Hepatocyte (in vitro differentiated cells): ENCODE measurements around the gene MCAM. TPM values are rescaled to one million over a fixed set of nuclear protein-coding genes. Genes with fewer than 3 reads are reported as not detected.

Experiments
- DNase-seq: peaks from one replicate; pipeline ENCODE4 v3.0.0-alpha.2; 2016; ENCODE audit warnings: low spot score
- H2AFZ ChIP-seq: fragments of 200-600 bp; sonication (generic); 2 replicates; pipeline ENCODE4 v1.6.0; 2016; ENCODE audit warnings: antibody characterized with exemption, mild to moderate bottlenecking
- H3K27ac ChIP-seq: fragments of 200-600 bp; sonication (generic); 2 replicates; pipeline ENCODE4 v1.5.1; 2016; ENCODE audit warnings: mild to moderate bottlenecking
- H3K27me3 ChIP-seq: fragments of 200-600 bp; sonication (generic); 2 replicates; pipeline ENCODE4 v1.6.1; 2016
- H3K36me3 ChIP-seq: fragments of 200-600 bp; sonication (generic); replicated peaks from 2 replicates; pipeline ENCODE4 v1.5.1; 2016; ENCODE audit warnings: low read depth; ENCODE audit not compliant: insufficient read depth
- H3K4me1 ChIP-seq: fragments of 200-600 bp; sonication (generic); 2 replicates; pipeline ENCODE4 v1.5.1; 2016; ENCODE audit warnings: mild to moderate bottlenecking, moderate library complexity; ENCODE audit not compliant: insufficient read depth
- H3K4me2 ChIP-seq: fragments of 200-600 bp; sonication (generic); 2 replicates; pipeline ENCODE4 v1.6.0; 2016
- H3K4me3 ChIP-seq: fragments of 200-600 bp; sonication (generic); 2 replicates; pipeline ENCODE4 v1.5.1; 2016; ENCODE audit warnings: mild to moderate bottlenecking
- H3K79me2 ChIP-seq: fragments of 200-600 bp; sonication (generic); 2 replicates; pipeline ENCODE4 v1.6.0; 2017; ENCODE audit warnings: mild to moderate bottlenecking
- H3K9me2 ChIP-seq: fragments of 200-600 bp; sonication (generic); replicated peaks from 2 replicates; pipeline ENCODE4 v1.6.0; 2017; ENCODE audit warnings: mild to moderate bottlenecking; ENCODE audit not compliant: insufficient read depth
- H3K9me3 ChIP-seq: fragments of 200-600 bp; sonication (generic); 2 replicates; pipeline ENCODE4 v1.5.1; 2016; ENCODE audit warnings: low read depth, mild to moderate bottlenecking
- H4K20me1 ChIP-seq: fragments of 200-600 bp; sonication (generic); 2 replicates; pipeline ENCODE4 v1.6.0; 2016; ENCODE audit warnings: mild to moderate bottlenecking; ENCODE audit not compliant: insufficient read depth, poor library complexity, severe bottlenecking
- CTCF ChIP-seq: fragments of 200-600 bp; sonication (generic); IDR thresholded peaks from 2 replicates; pipeline ENCODE4 v1.5.1; 2016; ENCODE audit warnings: antibody characterized with exemption, mild to moderate bottlenecking; ENCODE audit not compliant: poor library complexity
- EZH2 ChIP-seq: fragments of 200-600 bp; sonication (generic); IDR thresholded peaks from 2 replicates; pipeline ENCODE4 v1.6.1; 2016; ENCODE audit warnings: antibody characterized with exemption, mild to moderate bottlenecking, borderline replicate concordance
- EZH2phosphoT487 ChIP-seq: fragments of 200-600 bp; sonication (generic); IDR thresholded peaks from one replicate; pipeline ENCODE4 v1.6.1; 2018; ENCODE audit warnings: antibody characterized with exemption, mild to moderate bottlenecking, low read depth, moderate library complexity; ENCODE audit not compliant: unreplicated experiment, severe bottlenecking
- WGBS: methylation state at CpG from one replicate; pipeline ENCODE4 v1.1.6; 2016; ENCODE audit warnings: low lambda C conversion rate; ENCODE audit errors: missing lambda C conversion rate; 5-methylcytosine and 5-hydroxymethylcytosine counted together
- polyA plus RNA-seq: library from polyadenylated mRNA; unstranded; fragments of >200 nt; fragmentation: Nextera tagmentation; extraction: Ambion mirVana; gene quantifications from 2 replicates; pipeline ENCODE4 v1.2.1, GENCODE V29; 2016
- total RNA-seq: library from RNA; depleted of rRNA; stranded (reverse); fragments of >200 nt; gene quantifications from 2 replicates; pipeline ENCODE4 v1.2.3, GENCODE V29; 2014

The MCAM gene
- total and polyA plus RNA-seq, 2 experiments from 2014 or later: 6.1 to 35.4 TPM

GRCh38 chr11:119342362-119343130 lies 25.6 kb upstream of the MCAM start:
- Histone ChIP-seq H3K36me3 (no peaks in the 10 kb centered on the region), H4K20me1 (no peaks in the 10 kb centered on the region), H3K9me3 (no peaks in the 10 kb centered on the region), H3K9me2 (no peaks in the 10 kb centered on the region), H2AFZ (no peak overlapping the region), H3K79me2 (no peaks in the 10 kb centered on the region), H3K27me3 (peaks cover 29% of the 10 kb centered on the region), H3K4me2 (no peak overlapping the region), H3K4me1 (peaks cover 17% of the 10 kb centered on the region), H3K27ac (no peak overlapping the region), H3K4me3 (no peak overlapping the region)
- 84% methylated on average over 9 of the region's 10 CpGs for WGBS
- TF ChIP-seq CTCF (no peak), EZH2phosphoT487 (no peak), EZH2 (no peak)
- no peak for DNase-seq

- no peak for DNase-seq
- Histone ChIP-seq H3K79me2 (peaks cover under 1% of the 10 kb centered on the region), H2AFZ (no peak overlapping the region), H3K27me3 (peaks cover 29% of the 10 kb centered on the region), H3K27ac (no peak overlapping the region), H3K4me1 (peaks cover 22% of the 10 kb centered on the region), H3K9me2 (no peaks in the 10 kb centered on the region), H3K4me2 (no peak overlapping the region), H3K9me3 (no peaks in the 10 kb centered on the region), H3K4me3 (no peak overlapping the region), H3K36me3 (no peaks in the 10 kb centered on the region), H4K20me1 (no peaks in the 10 kb centered on the region)
- TF ChIP-seq EZH2: no peak
- TF ChIP-seq CTCF: no peak
- 92% methylated on average over 7 of the region's 7 CpGs for WGBS
These were observed 25.0 kb upstream of the MCAM start for GRCh38 chr11:119342023-119342300.

- TF ChIP-seq EZH2phosphoT487 (no peak), EZH2 (no peak), CTCF (no peak)
- Histone ChIP-seq H3K27me3 (peaks cover 29% of the 10 kb centered on the region), H3K4me3 (no peak overlapping the region), H4K20me1 (no peaks in the 10 kb centered on the region), H3K36me3 (no peaks in the 10 kb centered on the region), H3K9me2 (no peaks in the 10 kb centered on the region), H3K4me2 (peak overlapping the region; percentile 96), H3K9me3 (no peaks in the 10 kb centered on the region), H2AFZ (no peak overlapping the region), H3K4me1 (peaks cover 22% of the 10 kb centered on the region), H3K27ac (peak overlapping the region; percentile 74), H3K79me2 (peaks cover 5% of the 10 kb centered on the region)
- no peak for DNase-seq
- 65% methylated on average over 13 of the region's 16 CpGs for WGBS
These were observed 24.5 kb upstream of the MCAM start for GRCh38 chr11:119341222-119342022.
